Panc1 (cell line): ENCODE data around the gene CFAP298. TPM values are rescaled to one million over a fixed set of nuclear protein-coding genes. Genes with fewer than 3 reads are reported as not detected.

Experiments used
- ATAC-seq: fragments of 200-7000 bp; cut with Tn5 transposase; 2 replicates; pipeline ENCODE4 v1.9.1; 2020; ENCODE audit warnings: mild to moderate bottlenecking, moderate library complexity
- BruUV-seq: library from RNA; stranded (reverse); fragments of 400-500 nt; replicated peaks from 2 replicates; lab custom pipeline; 2021; lab: Mats Ljungman, UMichigan
- CTCF ChIA-PET: fragments of 300-600 bp; sonication (Branson Sonifier 250); formaldehyde crosslinking; loops from one replicate; lab custom pipeline; 2022; ENCODE audit warnings: antibody characterized with exemption; lab: Charles Lee
- POLR2A ChIA-PET: fragments of 300-600 bp; sonication (Branson Sonifier 250); formaldehyde crosslinking; loops from one replicate; lab custom pipeline; 2022; ENCODE audit warnings: antibody characterized with exemption; lab: Charles Lee
- DNase-seq: peaks from one replicate; pipeline ENCODE4 v3.0.0-alpha.2; 2010; ENCODE audit warnings: low read depth, low spot score
- H3K27ac ChIP-seq: 2 replicates; pipeline ENCODE4 v1.5.1; 2011; ENCODE audit warnings: mild to moderate bottlenecking, low read length, inconsistent platforms
- H3K27me3 ChIP-seq: fragments of 200-500 bp; sonication (Bioruptor generic); 2 replicates; pipeline ENCODE4 v1.6.0; 2014; ENCODE audit warnings: low read length, inconsistent platforms; ENCODE audit not compliant: control insufficient read depth, insufficient read depth
- H3K36me3 ChIP-seq: fragments of 200-500 bp; sonication (Bioruptor generic); 2 replicates; pipeline ENCODE4 v1.5.1; 2014; ENCODE audit warnings: inconsistent platforms, mild to moderate bottlenecking, low read length, moderate library complexity; ENCODE audit not compliant: control insufficient read depth, insufficient read depth
- H3K4me1 ChIP-seq: 2 replicates; pipeline ENCODE4 v1.5.1; 2011; ENCODE audit warnings: inconsistent platforms, mild to moderate bottlenecking, low read length, moderate library complexity; ENCODE audit not compliant: control insufficient read depth, insufficient read depth
- H3K4me3 ChIP-seq, 2 experiments: 2 replicates each; pipeline ENCODE4 v1.5.1; 2011 to 2012; ENCODE audit warnings: low read depth in 2 of 2, low read length in 2 of 2, mild to moderate bottlenecking in 2 of 2, inconsistent platforms in 1 of 2, moderate library complexity in 1 of 2
- H3K9me3 ChIP-seq: fragments of 200-500 bp; sonication (Bioruptor generic); 2 replicates; pipeline ENCODE4 v1.5.1; 2014; ENCODE audit warnings: low read depth, mild to moderate bottlenecking, inconsistent platforms, low read length, moderate library complexity; ENCODE audit not compliant: control insufficient read depth, insufficient read depth
- POLR2AphosphoS5 ChIP-seq: IDR thresholded peaks from 2 replicates; pipeline ENCODE4 v1.6.1; 2012; ENCODE audit warnings: mild to moderate bottlenecking, low read depth, low read length, moderate library complexity
- SIN3A ChIP-seq: IDR thresholded peaks from 2 replicates; pipeline ENCODE4 v1.6.1; 2012; ENCODE audit warnings: low read depth, mild to moderate bottlenecking, low read length, moderate library complexity, borderline replicate concordance; ENCODE audit not compliant: insufficient read depth
- TCF7L2 ChIP-seq: IDR thresholded peaks from 2 replicates; pipeline ENCODE4 v1.6.1; 2011; ENCODE audit warnings: mild to moderate bottlenecking, low read depth, low read length, inconsistent platforms
- in situ Hi-C: cut with HindIII; loops from 2 replicates; pipeline ENCODE4 v1.10.0; 2016; ENCODE audit warnings: low sequenced_read_pairs, low pct_unique_long_range_greater_than_20kb
- intact Hi-C: fragments of 100-400 bp; cut with micrococcal nuclease; formaldehyde crosslinking; loops from one replicate; pipeline ENCODE4 v1.10.0; 2022; ENCODE audit not compliant: unreplicated experiment
- total RNA-seq: library from RNA; stranded (reverse); gene quantifications from one replicate; pipeline ENCODE4 v1.2.1, GENCODE V29; 2021; ENCODE audit not compliant: unreplicated experiment
- TF ChIP-seq, protein P1 (sequence below): fragments of 450-650 bp; IDR thresholded peaks from 2 replicates; pipeline ENCODE4 v1.5.1; 2017; ENCODE audit warnings: mild to moderate bottlenecking
- TF ChIP-seq, protein P2 (sequence below), 2 experiments: IDR thresholded peaks; 2 replicates each; pipeline ENCODE4 v1.6.1; 2011 to 2012; ENCODE audit warnings: low read depth in 2 of 2, control low read depth in 1 of 2, low read length in 1 of 2, mild to moderate bottlenecking in 1 of 2, moderate library complexity in 1 of 2; ENCODE audit not compliant: insufficient read depth in 1 of 2

Gene CFAP298
- total RNA-seq, 1 experiment from 2014 or later, result 42.0 TPM

DNA sequence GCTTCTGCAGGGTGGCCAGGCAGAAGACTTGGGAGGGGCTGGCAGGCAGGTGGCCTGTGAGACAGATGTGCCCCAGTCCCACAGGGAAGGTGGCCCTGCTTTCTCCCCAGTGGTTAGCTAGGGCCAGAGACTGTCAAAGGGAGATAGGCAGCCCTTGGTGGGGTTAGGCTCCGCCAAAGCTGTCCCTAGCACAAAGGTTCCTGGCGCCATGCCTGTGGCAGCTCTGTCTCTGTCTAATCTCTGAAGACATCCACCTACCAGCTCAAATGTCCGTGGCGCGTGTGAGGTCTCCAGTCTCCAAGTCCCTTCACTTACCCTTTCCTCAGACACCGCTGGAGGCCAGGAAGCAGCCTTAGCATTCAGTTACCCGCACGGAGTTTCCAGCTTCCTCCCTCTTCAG, 44.6 kb downstream of the CFAP298 start:
- no peak overlapping the region for H3K4me3 ChIP-seq
- ATAC-seq, result no peak
- in situ Hi-C loops (no loop called here), intact Hi-C loops (no loop called here)
- no peak for DNase-seq
- ChIA-PET CTCF (no interaction called here), POLR2A (no interaction called here)
- TF ChIP-seq SIN3A, result no peak
- TF ChIP-seq, protein P1, sequence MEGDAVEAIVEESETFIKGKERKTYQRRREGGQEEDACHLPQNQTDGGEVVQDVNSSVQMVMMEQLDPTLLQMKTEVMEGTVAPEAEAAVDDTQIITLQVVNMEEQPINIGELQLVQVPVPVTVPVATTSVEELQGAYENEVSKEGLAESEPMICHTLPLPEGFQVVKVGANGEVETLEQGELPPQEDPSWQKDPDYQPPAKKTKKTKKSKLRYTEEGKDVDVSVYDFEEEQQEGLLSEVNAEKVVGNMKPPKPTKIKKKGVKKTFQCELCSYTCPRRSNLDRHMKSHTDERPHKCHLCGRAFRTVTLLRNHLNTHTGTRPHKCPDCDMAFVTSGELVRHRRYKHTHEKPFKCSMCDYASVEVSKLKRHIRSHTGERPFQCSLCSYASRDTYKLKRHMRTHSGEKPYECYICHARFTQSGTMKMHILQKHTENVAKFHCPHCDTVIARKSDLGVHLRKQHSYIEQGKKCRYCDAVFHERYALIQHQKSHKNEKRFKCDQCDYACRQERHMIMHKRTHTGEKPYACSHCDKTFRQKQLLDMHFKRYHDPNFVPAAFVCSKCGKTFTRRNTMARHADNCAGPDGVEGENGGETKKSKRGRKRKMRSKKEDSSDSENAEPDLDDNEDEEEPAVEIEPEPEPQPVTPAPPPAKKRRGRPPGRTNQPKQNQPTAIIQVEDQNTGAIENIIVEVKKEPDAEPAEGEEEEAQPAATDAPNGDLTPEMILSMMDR, result no peak
- no peak for TF ChIP-seq POLR2AphosphoS5
- TF ChIP-seq, protein P2, sequence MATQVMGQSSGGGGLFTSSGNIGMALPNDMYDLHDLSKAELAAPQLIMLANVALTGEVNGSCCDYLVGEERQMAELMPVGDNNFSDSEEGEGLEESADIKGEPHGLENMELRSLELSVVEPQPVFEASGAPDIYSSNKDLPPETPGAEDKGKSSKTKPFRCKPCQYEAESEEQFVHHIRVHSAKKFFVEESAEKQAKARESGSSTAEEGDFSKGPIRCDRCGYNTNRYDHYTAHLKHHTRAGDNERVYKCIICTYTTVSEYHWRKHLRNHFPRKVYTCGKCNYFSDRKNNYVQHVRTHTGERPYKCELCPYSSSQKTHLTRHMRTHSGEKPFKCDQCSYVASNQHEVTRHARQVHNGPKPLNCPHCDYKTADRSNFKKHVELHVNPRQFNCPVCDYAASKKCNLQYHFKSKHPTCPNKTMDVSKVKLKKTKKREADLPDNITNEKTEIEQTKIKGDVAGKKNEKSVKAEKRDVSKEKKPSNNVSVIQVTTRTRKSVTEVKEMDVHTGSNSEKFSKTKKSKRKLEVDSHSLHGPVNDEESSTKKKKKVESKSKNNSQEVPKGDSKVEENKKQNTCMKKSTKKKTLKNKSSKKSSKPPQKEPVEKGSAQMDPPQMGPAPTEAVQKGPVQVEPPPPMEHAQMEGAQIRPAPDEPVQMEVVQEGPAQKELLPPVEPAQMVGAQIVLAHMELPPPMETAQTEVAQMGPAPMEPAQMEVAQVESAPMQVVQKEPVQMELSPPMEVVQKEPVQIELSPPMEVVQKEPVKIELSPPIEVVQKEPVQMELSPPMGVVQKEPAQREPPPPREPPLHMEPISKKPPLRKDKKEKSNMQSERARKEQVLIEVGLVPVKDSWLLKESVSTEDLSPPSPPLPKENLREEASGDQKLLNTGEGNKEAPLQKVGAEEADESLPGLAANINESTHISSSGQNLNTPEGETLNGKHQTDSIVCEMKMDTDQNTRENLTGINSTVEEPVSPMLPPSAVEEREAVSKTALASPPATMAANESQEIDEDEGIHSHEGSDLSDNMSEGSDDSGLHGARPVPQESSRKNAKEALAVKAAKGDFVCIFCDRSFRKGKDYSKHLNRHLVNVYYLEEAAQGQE (IDR thresholded peaks at IDR 0.05; ENCODE audit: insufficient read depth in 1 of 2, low read depth in 2 of 2, low read length in 1 of 2), result no peak
- TF ChIP-seq TCF7L2, result no peak
- H3K9me3 ChIP-seq, result no peaks in the 10 kb centered on the region
- H3K36me3 ChIP-seq, result no peaks in the 10 kb centered on the region
- H3K4me1 ChIP-seq, result 0 out of 2 replicates have a peak, but pooled peaks cover 2% of the 10 kb centered on the region
- BruUV-seq, result no TSS peak
- H3K27ac ChIP-seq, result no peak overlapping the region
- H3K27me3 ChIP-seq, result no peaks in the 10 kb centered on the region

- Histone ChIP-seq H3K9me3 (no peaks in the 10 kb centered on the region), H3K4me3 (no peak overlapping the region), H3K27ac (no peak overlapping the region), H3K27me3 (no peaks in the 10 kb centered on the region), H3K36me3 (no peaks in the 10 kb centered on the region), H3K4me1 (0 out of 2 replicates have a peak, but pooled peaks cover 2% of the 10 kb centered on the region)
- ChIA-PET CTCF (no interaction called here), POLR2A (no interaction called here)
- no TSS peak for BruUV-seq
- TF ChIP-seq, protein P1, result no peak
- TF ChIP-seq POLR2AphosphoS5 (no peak), SIN3A (no peak), TCF7L2 (no peak)
- TF ChIP-seq, protein P2 (IDR thresholded peaks at IDR 0.05; ENCODE audit: insufficient read depth in 1 of 2, low read depth in 2 of 2, low read length in 1 of 2), result no peak
- DNase-seq (no peak), ATAC-seq (no peak)
- in situ Hi-C loops (no loop called here), intact Hi-C loops (no loop called here)
Observed at GRCh38 chr21:32566741-32567389, 45.3 kb downstream of the CFAP298 start.
